ENCODE measurements around the gene GRIN2C. TPM values are rescaled to one million over a fixed set of nuclear protein-coding genes. Genes with fewer than 3 reads are reported as not detected.
A peak's percentile ranks its signal among the peaks of the same experiment; 100 is the strongest.

GRIN2C gene
- total and polyA plus RNA-seq, 2 of the 4 experiments (the other 2 are of a cell fraction) = 0.22 TPM; not detected in 1

DNA sequence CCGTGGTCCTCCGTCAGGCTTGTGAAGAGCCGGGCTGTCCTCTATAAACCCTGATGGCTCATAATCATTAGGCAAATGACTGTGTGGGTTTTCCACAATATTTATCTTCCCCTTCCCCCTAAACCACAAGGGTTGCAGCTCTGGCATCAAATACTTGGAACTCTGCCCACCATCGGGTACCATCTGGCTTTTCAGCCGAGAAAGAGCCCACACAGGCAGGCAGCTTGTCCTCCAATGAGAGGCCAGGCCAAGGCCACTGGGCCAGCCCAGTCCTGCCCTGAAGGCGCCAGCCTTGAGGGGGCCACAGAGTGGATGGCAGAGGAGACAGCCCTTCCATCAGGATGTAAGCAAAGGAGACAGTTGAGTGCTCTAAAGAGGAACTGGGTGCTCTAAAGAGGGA lies 51.8 kb downstream of the GRIN2C start:
- no TSS peak for BruUV-seq (replicated peaks)
- no peak overlapping the region for H4K5ac ChIP-seq (ENCODE audit: low read depth, low read length)
- no peaks in the 10 kb centered on the region for H3K9me3 ChIP-seq (ENCODE audit: control insufficient read depth, insufficient read depth, low read length)
- POLR2A ChIA-PET (ENCODE audit: unreplicated experiment) = no interaction called here
- H3K4me2 ChIP-seq (ENCODE audit: low read depth, low read length) = no peak overlapping the region
- H2AK5ac ChIP-seq (ENCODE audit: low read depth, low read length) = no peak overlapping the region
- H3K79me1 ChIP-seq (ENCODE audit: low read depth in 1 of 2, low read length in 2 of 2) = no peaks in the 10 kb centered on the region
- no peak; the same call in 1 of the 2 replicates for ATAC-seq (ENCODE audit: low read depth)
- no peak overlapping the region for H3K4ac ChIP-seq (ENCODE audit: low read depth, low read length)
- no peak overlapping the region for H4K8ac ChIP-seq (ENCODE audit: low read depth in 2 of 2, low read length in 2 of 2)
- dilution Hi-C loops (cut with HindIII; ENCODE audit: low sequenced_read_pairs, unreplicated experiment) = no loop called here
- 0 out of 2 replicates have a peak, but pooled peaks cover 2% of the 10 kb centered on the region for H3K9me1 ChIP-seq (ENCODE audit: insufficient read depth, low read length)
- no peaks in the 10 kb centered on the region for H3K27me3 ChIP-seq (ENCODE audit: control insufficient read depth, insufficient read depth, low read length)
- no peak overlapping the region for H2BK120ac ChIP-seq (ENCODE audit: low read depth, low read length)
- peaks cover 6% of the 10 kb centered on the region for H3K36me3 ChIP-seq (ENCODE audit: control insufficient read depth, insufficient read depth, low read length)
- no peaks in the 10 kb centered on the region for H3K4me1 ChIP-seq (ENCODE audit: control insufficient read depth, insufficient read depth, low read length)
- H4K20me1 ChIP-seq (ENCODE audit: insufficient read depth, low read length) = no peaks in the 10 kb centered on the region; the same call in 1 of the 2 replicates
- intact Hi-C loops (cut with micrococcal nuclease) = no loop called here
- no peak overlapping the region for H3K56ac ChIP-seq (ENCODE audit: extremely low read depth, insufficient read depth, low read length)
- WGBS, 2 experiments (ENCODE audit: extremely low coverage in 2 of 2, insufficient read length in 1 of 2) = no CpG with 5 or more reads among the region's 6 CpGs
- no peak overlapping the region for H2AFZ ChIP-seq (replicated peaks; ENCODE audit: low read length, poor library complexity)
- H3K14ac ChIP-seq (replicated peaks; ENCODE audit: low read depth, low read length) = no peak overlapping the region
- CTCF ChIA-PET = no interaction called here
- H2AK9ac ChIP-seq (replicated peaks; ENCODE audit: low read depth, low read length, poor library complexity) = peak overlapping the region; percentile 25
- peak; percentile 4 for DNase-seq
- H3K18ac ChIP-seq (ENCODE audit: low read depth, low read length) = no peak overlapping the region
- in situ Hi-C loops (cut with MboI; ENCODE audit: low sequenced_read_pairs) = no loop called here
- H3K9ac ChIP-seq (ENCODE audit: low read depth, low read length) = no peak overlapping the region
- H3K27ac ChIP-seq (ENCODE audit: insufficient read depth, low read length) = no peak overlapping the region
- TF ChIP-seq, protein P1, sequence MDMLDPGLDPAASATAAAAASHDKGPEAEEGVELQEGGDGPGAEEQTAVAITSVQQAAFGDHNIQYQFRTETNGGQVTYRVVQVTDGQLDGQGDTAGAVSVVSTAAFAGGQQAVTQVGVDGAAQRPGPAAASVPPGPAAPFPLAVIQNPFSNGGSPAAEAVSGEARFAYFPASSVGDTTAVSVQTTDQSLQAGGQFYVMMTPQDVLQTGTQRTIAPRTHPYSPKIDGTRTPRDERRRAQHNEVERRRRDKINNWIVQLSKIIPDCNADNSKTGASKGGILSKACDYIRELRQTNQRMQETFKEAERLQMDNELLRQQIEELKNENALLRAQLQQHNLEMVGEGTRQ (IDR thresholded peaks at IDR 0.05; ENCODE audit: low read depth, low read length) = no peak
- TF ChIP-seq NFE2L2 (IDR thresholded peaks at IDR 0.05; ENCODE audit: low read depth, low read length) = no peak
- no peak overlapping the region for H2BK15ac ChIP-seq (ENCODE audit: low read depth, low read length)
- H3K23ac ChIP-seq (ENCODE audit: low read depth, low read length) = no peak overlapping the region
- no peak overlapping the region for H3K4me3 ChIP-seq (ENCODE audit: insufficient read depth, low read depth, low read length)
- no peak overlapping the region for H2BK5ac ChIP-seq (ENCODE audit: low read depth, low read length, poor library complexity, severe bottlenecking)
- no peak overlapping the region for H2BK20ac ChIP-seq (ENCODE audit: low read depth, low read length)
- no peak overlapping the region for H4K91ac ChIP-seq (ENCODE audit: insufficient read depth, low read depth, low read length)

Data from IMR-90 (cell line).